SK-N-SH (cell line): ENCODE data around the gene COL8A2.

Source experiments
- CHD2 ChIP-seq: fragments of 150-350 bp; IDR thresholded peaks from 2 replicates; pipeline ENCODE4 v1.6.1; 2018; ENCODE audit warnings: low read length; ENCODE audit not compliant: partially characterized antibody
- CTCF ChIP-seq: fragments of 200-600 bp; sonication (generic); IDR thresholded peaks from 2 replicates; pipeline ENCODE4 v1.6.1; 2017; ENCODE audit warnings: antibody characterized with exemption, mild to moderate bottlenecking, moderate library complexity
- FOXM1 ChIP-seq: IDR thresholded peaks from 2 replicates; pipeline ENCODE4 v1.4.0; 2012; ENCODE audit warnings: low read depth, mild to moderate bottlenecking
- GABPA ChIP-seq: IDR thresholded peaks from 2 replicates; pipeline ENCODE4 v1.4.0; 2012; ENCODE audit warnings: low read depth, mild to moderate bottlenecking
- MAX ChIP-seq: IDR thresholded peaks from 2 replicates; pipeline ENCODE4 v1.4.0; 2012; ENCODE audit warnings: low read depth
- POLR2AphosphoS5 ChIP-seq: IDR thresholded peaks from 2 replicates; pipeline ENCODE4 v1.6.1; 2012; ENCODE audit warnings: low read depth, low read length
- RAD21 ChIP-seq: IDR thresholded peaks from 2 replicates; pipeline ENCODE4 v1.6.1; 2012; ENCODE audit warnings: mild to moderate bottlenecking, low read length
- RXRA ChIP-seq: IDR thresholded peaks from 2 replicates; pipeline ENCODE4 v1.4.0; 2012; ENCODE audit warnings: low read depth, mild to moderate bottlenecking, borderline replicate concordance
- ZBTB33 ChIP-seq: IDR thresholded peaks from 2 replicates; pipeline ENCODE4 v1.4.0; 2012; ENCODE audit warnings: low read depth, borderline replicate concordance

- TF ChIP-seq CTCF (no peak), CHD2 (no peak), RAD21 (no peak), POLR2AphosphoS5 (no peak), GABPA (no peak), ZBTB33 (no peak), RXRA (no peak), FOXM1 (no peak), MAX (no peak)
These were observed 29.3 kb upstream of the COL8A2 start for GRCh38 chr1:36154335-36154734.
